Thyroid gland (tissue), 4 donors: ENCODE measurements around the gene SNCB.

Experiments used
- CTCF ChIP-seq, 6 experiments: fragments of 200-600 bp in 3 of 6; fragments of 450-650 bp in 3 of 6; sonication (generic) in 3 of 6; IDR thresholded peaks; one replicate each; pipeline ENCODE4 v1.5.1; 2016 to 2019; ENCODE audit warnings: antibody characterized with exemption in 6 of 6, mild to moderate bottlenecking in 2 of 6, inconsistent platforms in 1 of 6, moderate library complexity in 1 of 6
- POLR2A ChIP-seq, 2 donors: fragments of 450-650 bp; IDR thresholded peaks; one replicate each; pipeline ENCODE4 v1.6.1; 2017; ENCODE audit warnings: antibody characterized with exemption in 2 of 2, mild to moderate bottlenecking in 2 of 2, moderate library complexity in 1 of 2

- TF ChIP-seq CTCF (IDR thresholded peaks at IDR 0.05), result no peak
- TF ChIP-seq POLR2A (IDR thresholded peaks at IDR 0.05), result no peak
These were observed 14.0 kb upstream of the SNCB start for GRCh38 chr5:176644294-176644693.
